ENCODE data around the gene XCR1.

Gene XCR1

GRCh38 chr3:46017720-46018119 is 9.6 kb downstream of the XCR1 start:
- Histone ChIP-seq H3K4me3 (ENCODE audit: low read depth, low read length) (no peak overlapping the region), H3K4me1 (ENCODE audit: control insufficient read depth, insufficient read depth, low read length) (no peaks in the 10 kb centered on the region), H3K9me3 (ENCODE audit: control insufficient read depth, insufficient read depth, low read depth, low read length) (no peaks in the 10 kb centered on the region), H3K36me3 (ENCODE audit: control insufficient read depth in 2 of 2, insufficient read depth in 1 of 2, low read length in 2 of 2) (no peaks in the 10 kb centered on the region), H3K27ac (ENCODE audit: extremely low read depth, low read depth, low read length) (no peak overlapping the region)
- CTCF ChIA-PET = no interaction called here
- POLR2A ChIA-PET = no interaction called here
- TF ChIP-seq MZF1 (tag by site-specific recombination; IDR thresholded peaks at IDR 0.05; ENCODE audit: borderline replicate concordance) = no peak
- no peak for TF ChIP-seq ZNF501 (tag by site-specific recombination; IDR thresholded peaks at IDR 0.05)
- no peak for TF ChIP-seq ZNF202 (tag by site-specific recombination; IDR thresholded peaks at IDR 0.05; ENCODE audit: borderline replicate concordance)
- TF ChIP-seq ZIC2 (tag by site-specific recombination; IDR thresholded peaks at IDR 0.05) = no peak
- no peak for TF ChIP-seq KLF7 (tag by site-specific recombination; IDR thresholded peaks at IDR 0.05; ENCODE audit: borderline replicate concordance)
- no peak for TF ChIP-seq ZBTB26 (tag by site-specific recombination; optimal IDR thresholded peaks at IDR 0.05)
- TF ChIP-seq ZNF521 (tag by site-specific recombination; IDR thresholded peaks at IDR 0.05) = no peak
- TF ChIP-seq ZNF274 (IDR thresholded peaks at IDR 0.05; ENCODE audit: low read length) = no peak
- TF ChIP-seq ZNF274 (tag by site-specific recombination; IDR thresholded peaks at IDR 0.05; ENCODE audit: borderline replicate concordance) = no peak
- TF ChIP-seq AEBP2 (tag by site-specific recombination; IDR thresholded peaks at IDR 0.05; ENCODE audit: borderline replicate concordance) = no peak
- TF ChIP-seq, protein P1, sequence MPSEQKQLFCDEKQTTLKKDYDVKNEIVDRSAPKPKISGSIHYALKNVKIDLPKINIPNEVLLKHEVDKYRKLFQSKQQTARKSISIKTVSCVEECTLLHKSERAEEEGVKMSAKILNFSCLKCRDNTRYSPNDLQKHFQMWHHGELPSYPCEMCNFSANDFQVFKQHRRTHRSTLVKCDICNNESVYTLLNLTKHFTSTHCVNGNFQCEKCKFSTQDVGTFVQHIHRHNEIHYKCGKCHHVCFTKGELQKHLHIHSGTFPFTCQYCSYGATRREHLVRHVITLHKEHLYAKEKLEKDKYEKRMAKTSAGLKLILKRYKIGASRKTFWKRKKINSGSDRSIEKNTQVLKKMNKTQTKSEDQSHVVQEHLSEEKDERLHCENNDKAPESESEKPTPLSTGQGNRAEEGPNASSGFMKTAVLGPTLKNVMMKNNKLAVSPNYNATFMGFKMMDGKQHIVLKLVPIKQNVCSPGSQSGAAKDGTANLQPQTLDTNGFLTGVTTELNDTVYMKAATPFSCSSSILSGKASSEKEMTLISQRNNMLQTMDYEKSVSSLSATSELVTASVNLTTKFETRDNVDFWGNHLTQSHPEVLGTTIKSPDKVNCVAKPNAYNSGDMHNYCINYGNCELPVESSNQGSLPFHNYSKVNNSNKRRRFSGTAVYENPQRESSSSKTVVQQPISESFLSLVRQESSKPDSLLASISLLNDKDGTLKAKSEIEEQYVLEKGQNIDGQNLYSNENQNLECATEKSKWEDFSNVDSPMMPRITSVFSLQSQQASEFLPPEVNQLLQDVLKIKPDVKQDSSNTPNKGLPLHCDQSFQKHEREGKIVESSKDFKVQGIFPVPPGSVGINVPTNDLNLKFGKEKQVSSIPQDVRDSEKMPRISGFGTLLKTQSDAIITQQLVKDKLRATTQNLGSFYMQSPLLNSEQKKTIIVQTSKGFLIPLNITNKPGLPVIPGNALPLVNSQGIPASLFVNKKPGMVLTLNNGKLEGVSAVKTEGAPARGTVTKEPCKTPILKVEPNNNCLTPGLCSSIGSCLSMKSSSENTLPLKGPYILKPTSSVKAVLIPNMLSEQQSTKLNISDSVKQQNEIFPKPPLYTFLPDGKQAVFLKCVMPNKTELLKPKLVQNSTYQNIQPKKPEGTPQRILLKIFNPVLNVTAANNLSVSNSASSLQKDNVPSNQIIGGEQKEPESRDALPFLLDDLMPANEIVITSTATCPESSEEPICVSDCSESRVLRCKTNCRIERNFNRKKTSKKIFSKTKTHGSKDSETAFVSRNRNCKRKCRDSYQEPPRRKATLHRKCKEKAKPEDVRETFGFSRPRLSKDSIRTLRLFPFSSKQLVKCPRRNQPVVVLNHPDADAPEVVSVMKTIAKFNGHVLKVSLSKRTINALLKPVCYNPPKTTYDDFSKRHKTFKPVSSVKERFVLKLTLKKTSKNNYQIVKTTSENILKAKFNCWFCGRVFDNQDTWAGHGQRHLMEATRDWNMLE (tag by site-specific recombination; conservative IDR thresholded peaks at IDR 0.05; ENCODE audit: low read depth) = no peak
- TF ChIP-seq FEZF1 (tag by site-specific recombination; IDR thresholded peaks at IDR 0.05) = no peak
- TF ChIP-seq, protein P2, sequence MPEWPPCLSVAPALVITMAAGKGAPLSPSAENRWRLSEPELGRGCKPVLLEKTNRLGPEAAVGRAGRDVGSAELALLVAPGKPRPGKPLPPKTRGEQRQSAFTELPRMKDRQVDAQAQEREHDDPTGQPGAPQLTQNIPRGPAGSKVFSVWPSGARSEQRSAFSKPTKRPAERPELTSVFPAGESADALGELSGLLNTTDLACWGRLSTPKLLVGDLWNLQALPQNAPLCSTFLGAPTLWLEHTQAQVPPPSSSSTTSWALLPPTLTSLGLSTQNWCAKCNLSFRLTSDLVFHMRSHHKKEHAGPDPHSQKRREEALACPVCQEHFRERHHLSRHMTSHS (tag by site-specific recombination; IDR thresholded peaks at IDR 0.05) = no peak
- no peak for TF ChIP-seq GFI1B (tag by site-specific recombination; IDR thresholded peaks at IDR 0.05)
- TF ChIP-seq ZNF391 (tag by site-specific recombination; IDR thresholded peaks at IDR 0.05; ENCODE audit: borderline replicate concordance, low read depth) = no peak
- no peak for TF ChIP-seq PRDM1 (tag by site-specific recombination; IDR thresholded peaks at IDR 0.05)

DNA sequence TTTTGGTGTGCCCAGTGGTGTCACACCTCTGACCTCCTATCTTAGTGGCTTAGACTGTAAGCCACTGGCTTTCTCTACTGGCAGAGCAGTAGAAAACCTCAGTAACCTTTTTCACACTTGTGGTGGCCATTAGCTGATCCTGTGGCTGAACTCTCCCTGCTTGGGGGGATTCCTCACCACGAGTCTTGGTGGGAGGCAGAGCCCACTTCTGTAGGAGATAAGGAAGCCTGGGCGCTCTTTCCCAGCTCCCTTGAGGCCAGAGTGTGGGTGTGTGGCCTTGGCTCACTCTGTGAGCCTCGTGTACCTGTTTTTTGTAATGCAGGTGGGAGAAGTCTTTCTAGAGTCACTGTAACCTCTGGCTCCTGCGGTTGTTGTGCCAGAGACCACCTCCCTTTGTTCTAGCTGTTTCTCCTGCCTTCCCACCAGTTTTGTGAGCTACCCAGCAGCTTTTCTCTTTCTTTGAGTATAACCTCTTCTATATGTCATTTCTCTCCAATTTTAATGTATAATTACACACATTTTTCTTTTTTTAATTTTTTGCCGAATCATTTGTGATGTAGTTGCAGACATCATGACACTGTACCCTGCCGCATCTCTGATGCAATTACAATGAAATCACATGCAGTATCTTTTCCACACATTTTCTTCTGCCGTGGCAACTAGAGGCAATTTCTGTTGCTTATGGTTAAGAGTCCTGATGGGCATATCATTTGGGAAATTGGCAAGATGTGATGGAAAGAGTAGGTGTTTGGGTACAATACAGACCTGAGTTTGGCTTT is 13.8 kb downstream of the XCR1 start:
- Histone ChIP-seq H3K27ac (ENCODE audit: extremely low read depth, low read depth, low read length) (no peak overlapping the region), H3K9me3 (ENCODE audit: control insufficient read depth, insufficient read depth, low read depth, low read length) (no peaks in the 10 kb centered on the region), H3K36me3 (ENCODE audit: control insufficient read depth in 2 of 2, insufficient read depth in 1 of 2, low read length in 2 of 2) (no peaks in the 10 kb centered on the region), H3K4me1 (ENCODE audit: control insufficient read depth, insufficient read depth, low read length) (no peaks in the 10 kb centered on the region), H3K4me3 (ENCODE audit: low read depth, low read length) (no peak overlapping the region)
- ChIA-PET POLR2A (no interaction called here), CTCF (no interaction called here)
- TF ChIP-seq ZNF214 (tag by site-specific recombination; IDR thresholded peaks at IDR 0.05; ENCODE audit: borderline replicate concordance) (no peak), ZNF558 (tag by site-specific recombination; IDR thresholded peaks at IDR 0.05) (no peak), ZNF580 (tag by site-specific recombination; IDR thresholded peaks at IDR 0.05) (no peak), KLF10 (tag by site-specific recombination; IDR thresholded peaks at IDR 0.05) (no peak), SALL2 (tag by site-specific recombination; IDR thresholded peaks at IDR 0.05; ENCODE audit: borderline replicate concordance) (no peak), ZNF350 (tag by site-specific recombination; IDR thresholded peaks at IDR 0.05) (no peak), ZNF324 (tag by site-specific recombination; IDR thresholded peaks at IDR 0.05) (no peak)
- TF ChIP-seq, protein P3, sequence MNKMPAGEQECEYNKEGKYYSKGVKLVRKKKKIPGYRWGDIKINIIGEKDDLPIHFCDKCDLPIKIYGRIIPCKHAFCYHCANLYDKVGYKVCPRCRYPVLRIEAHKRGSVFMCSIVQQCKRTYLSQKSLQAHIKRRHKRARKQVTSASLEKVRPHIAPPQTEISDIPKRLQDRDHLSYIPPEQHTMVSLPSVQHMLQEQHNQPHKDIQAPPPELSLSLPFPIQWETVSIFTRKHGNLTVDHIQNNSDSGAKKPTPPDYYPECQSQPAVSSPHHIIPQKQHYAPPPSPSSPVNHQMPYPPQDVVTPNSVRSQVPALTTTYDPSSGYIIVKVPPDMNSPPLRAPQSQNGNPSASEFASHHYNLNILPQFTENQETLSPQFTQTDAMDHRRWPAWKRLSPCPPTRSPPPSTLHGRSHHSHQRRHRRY (tag by site-specific recombination; IDR thresholded peaks at IDR 0.05) = no peak

All from HEK293 (cell line).